Stimulated activated CD4-positive, alpha-beta T cell treated with anti-CD3 and anti-CD28 coated beads, Interleukin-2, amount 100 ng/mL, for 48 hours (primary cell): ENCODE results near the gene MIDN.

Experiments
- DNase-seq, 2 donors: peaks; one replicate each; pipeline ENCODE4 v3.0.0-alpha.2; 2020

Gene MIDN

GRCh38 chr19:1259206-1259875 is 11.0 kb downstream of the MIDN start:
- DNase-seq = peak; percentile 57 to 61

- peak in 1 of 2 donors; percentile 31 for DNase-seq
Observed at GRCh38 chr19:1259876-1260748, 11.7 kb downstream of the MIDN start.

- peak; percentile 96 to 98 for DNase-seq
Observed at GRCh38 chr19:1260749-1261537, 12.6 kb downstream of the MIDN start.

- DNase-seq = no peak
Observed at GRCh38 chr19:1261538-1261797, 13.1 kb downstream of the MIDN start.

GRCh38 chr19:1261798-1262622 is 13.6 kb downstream of the MIDN start:
- no peak for DNase-seq

- no peak for DNase-seq
Observed at GRCh38 chr19:1262623-1263123, 14.3 kb downstream of the MIDN start.

- no peak for DNase-seq
Observed at GRCh38 chr19:1263188-1263587, 14.8 kb downstream of the MIDN start.

- no peak for DNase-seq
Observed at GRCh38 chr19:1264801-1265614, 16.6 kb downstream of the MIDN start.

- DNase-seq = no peak
Observed at GRCh38 chr19:1265615-1266128, 17.3 kb downstream of the MIDN start.

GRCh38 chr19:1266129-1266915 is 17.9 kb downstream of the MIDN start:
- peak; percentile 76 to 80 for DNase-seq

GRCh38 chr19:1266916-1267476 is 18.6 kb downstream of the MIDN start:
- DNase-seq = peak; percentile 74 to 80

GRCh38 chr19:1267477-1268225 is 19.3 kb downstream of the MIDN start:
- DNase-seq = no peak

- DNase-seq = no peak
Observed at GRCh38 chr19:1268226-1269064, 20.1 kb downstream of the MIDN start.

GRCh38 chr19:1269065-1269477 is 20.7 kb downstream of the MIDN start, which contains the start of gene CIRBP:
Gene CIRBP (plus strand): TSS chr19:1269332. CDS start chr19:1270934, 1,602 bp downstream.
- DNase-seq = peak; percentile 99

GRCh38 chr19:1269478-1270212 is 21.3 kb downstream of the MIDN start:
- peak; percentile 82 to 88 for DNase-seq

GRCh38 chr19:1270213-1270853 is 21.9 kb downstream of the MIDN start:
- no peak for DNase-seq
